Stimulated activated CD4-positive, alpha-beta T cell treated with anti-CD3 and anti-CD28 coated beads, TNF-alpha, amount 100 ng/mL, for 24 hours (primary cell): ENCODE measurements around the gene ADAM17.
A peak's percentile ranks its signal among the peaks of the same experiment; 100 is the strongest.

Source experiments
- DNase-seq, 3 experiments: peaks; one replicate each; pipeline ENCODE4 v3.0.0-alpha.2; 2020; ENCODE audit warnings: low read depth in 3 of 3

ADAM17 gene

GRCh38 chr2:9472511-9472910 lies 83.1 kb downstream of the ADAM17 start:
- no peak for DNase-seq

GRCh38 chr2:9471206-9471605 lies 84.4 kb downstream of the ADAM17 start:
- DNase-seq, result no peak

GRCh38 chr2:9467687-9468086 lies 87.9 kb downstream of the ADAM17 start:
- DNase-seq, result no peak

- DNase-seq, result no peak
Observed at GRCh38 chr2:9466147-9466683, 89.4 kb downstream of the ADAM17 start.

- no peak for DNase-seq
Observed at GRCh38 chr2:9465170-9465569, 90.5 kb downstream of the ADAM17 start.

GRCh38 chr2:9463698-9464034 lies 92.0 kb downstream of the ADAM17 start:
- peak in 1 of 3 experiments; percentile 5 for DNase-seq

GRCh38 chr2:9462886-9463697 lies 92.5 kb downstream of the ADAM17 start:
- DNase-seq, result no peak

- DNase-seq, result no peak
Observed at GRCh38 chr2:9462313-9462712, 93.3 kb downstream of the ADAM17 start.

- no peak for DNase-seq
Observed at GRCh38 chr2:9461079-9461478, 94.6 kb downstream of the ADAM17 start.

- no peak for DNase-seq
Observed at GRCh38 chr2:9460441-9461017, 95.1 kb downstream of the ADAM17 start.

- no peak for DNase-seq
Observed at GRCh38 chr2:9451231-9451630, 104.4 kb downstream of the ADAM17 start.

GRCh38 chr2:9445089-9445488 lies 110.5 kb downstream of the ADAM17 start:
- no peak for DNase-seq

- no peak for DNase-seq
Observed at GRCh38 chr2:9443526-9443925, 112.1 kb downstream of the ADAM17 start.

GRCh38 chr2:9441556-9441955 lies 114.1 kb downstream of the ADAM17 start:
- DNase-seq, result no peak

GRCh38 chr2:9440058-9440727 lies 115.4 kb downstream of the ADAM17 start:
- no peak for DNase-seq

- DNase-seq, result no peak
Observed at GRCh38 chr2:9439536-9439935, 116.1 kb downstream of the ADAM17 start.
